Lung (tissue), 12 donors: ENCODE data around the gene LRRC57. TPM values are rescaled to one million over a fixed set of nuclear protein-coding genes. Genes with fewer than 3 reads are reported as not detected.
A peak's percentile ranks its signal among the peaks of the same experiment; 100 is the strongest.

Experiments
- ATAC-seq: fragments of 200-7000 bp; cut with Tn5 transposase; one replicate; pipeline ENCODE4 v1.9.1; 2020; ENCODE audit warnings: moderate number of reproducible peaks; ENCODE audit not compliant: insufficient read depth, low FRiP score
- DNase-seq, 3 donors: peaks; one replicate each; pipeline ENCODE4 v3.0.0-alpha.2; 2013 to 2017
- H3K27ac ChIP-seq, 2 donors: one replicate each; pipeline ENCODE4 v1.5.1; 2013; ENCODE audit warnings: mild to moderate bottlenecking in 2 of 2, moderate library complexity in 2 of 2, control low read depth in 1 of 2, inconsistent platforms in 1 of 2, low read depth in 1 of 2, low read length in 1 of 2
- H3K27me3 ChIP-seq, 3 donors: one replicate each; pipeline ENCODE4 v1.5.1; 2013; ENCODE audit warnings: low read length in 2 of 3; ENCODE audit not compliant: control insufficient read depth in 3 of 3, insufficient read depth in 3 of 3
- H3K36me3 ChIP-seq, 4 donors: one replicate each; pipeline ENCODE4 v1.5.1; 2013; ENCODE audit warnings: low read length in 4 of 4, mild to moderate bottlenecking in 1 of 4, moderate library complexity in 1 of 4; ENCODE audit not compliant: control insufficient read depth in 4 of 4, insufficient read depth in 4 of 4
- H3K4me1 ChIP-seq, 5 donors: one replicate each; pipeline ENCODE4 v1.5.1; 2013; ENCODE audit warnings: low read length in 5 of 5, mild to moderate bottlenecking in 2 of 5, moderate library complexity in 1 of 5; ENCODE audit not compliant: control insufficient read depth in 5 of 5, insufficient read depth in 5 of 5
- H3K4me3 ChIP-seq: one replicate; pipeline ENCODE4 v1.5.1; 2013; ENCODE audit warnings: mild to moderate bottlenecking, control low read depth, moderate library complexity
- H3K9ac ChIP-seq, 2 donors: one replicate each; pipeline ENCODE4 v1.5.1; 2013; ENCODE audit warnings: low read length in 2 of 2, control low read depth in 1 of 2; ENCODE audit not compliant: insufficient read depth in 1 of 2
- H3K9me3 ChIP-seq, 4 donors: one replicate each; pipeline ENCODE4 v1.5.1; 2013; ENCODE audit warnings: low read length in 3 of 4, mild to moderate bottlenecking in 1 of 4, moderate library complexity in 1 of 4; ENCODE audit not compliant: control insufficient read depth in 4 of 4, insufficient read depth in 3 of 4
- CTCF ChIP-seq: IDR thresholded peaks from 2 replicates; pipeline ENCODE4 v1.5.1; 2012; ENCODE audit warnings: mild to moderate bottlenecking; ENCODE audit errors: control extremely low read depth, extremely low read depth
- WGBS, 2 donors: extraction: QIAGEN DNeasy Blood & Tissue Kit; methylation state at CpG; one replicate each; pipeline ENCODE4 v1.1.7; 2013; 5-methylcytosine and 5-hydroxymethylcytosine counted together
- polyA plus RNA-seq, 2 donors: library from polyadenylated mRNA; stranded (reverse); fragments of 200-250 nt; gene quantifications; one replicate each; pipeline ENCODE4 v1.2.1, GENCODE V29; 2013
- total RNA-seq, 2 donors: library from RNA; depleted of rRNA in 1 of 2; stranded (reverse); fragments of >200 nt in 1 of 2; gene quantifications; one replicate each; pipeline ENCODE4 v1.2.1, GENCODE V29; 2014 to 2021
- donor health status: control.
- donor health status: control.
- donor health status: Bipolar disorder and iron deficiency.
- donor health status: healthy.
- donor health status: DM: yes; HTN: yes; CAD: no.

The LRRC57 gene
- total and polyA plus RNA-seq, 4 donors, result 6.9 to 31.9 (median 19.1) TPM

DNA sequence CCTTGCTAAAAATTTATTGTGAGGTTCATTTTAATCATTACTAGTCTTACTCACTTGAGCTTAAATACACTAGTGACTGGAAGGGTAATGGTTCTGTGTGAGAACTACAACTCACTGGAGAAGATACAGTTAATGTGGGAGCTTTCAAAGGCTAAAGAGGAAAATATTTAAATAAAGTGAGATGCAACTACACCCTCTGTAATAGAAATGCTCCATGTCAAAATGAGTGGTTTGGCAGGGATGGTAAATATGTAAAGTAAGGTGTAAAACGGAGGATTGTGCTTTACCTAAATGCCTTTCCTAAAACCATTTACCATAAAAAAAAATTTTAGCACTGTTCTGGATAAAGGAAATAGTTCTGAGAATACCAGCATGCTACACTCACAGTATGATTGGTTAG, 15.3 kb downstream of the LRRC57 start:
- H3K9ac ChIP-seq, result no peak overlapping the region
- H3K27me3 ChIP-seq, result no peaks in the 10 kb centered on the region
- H3K4me3 ChIP-seq, result no peak overlapping the region
- H3K4me1 ChIP-seq, result no peaks in the 10 kb centered on the region
- no peak for TF ChIP-seq CTCF
- no peak for DNase-seq
- H3K9me3 ChIP-seq, result no peaks in the 10 kb centered on the region
- ATAC-seq, result no peak
- H3K27ac ChIP-seq, result no peak overlapping the region
- 92 to 100% methylated on average over 1 of the region's 1 CpG for WGBS, 2 donors
- peaks cover 12 to 42% (median 20%) of the 10 kb centered on the region in 4 donors for H3K36me3 ChIP-seq

DNA sequence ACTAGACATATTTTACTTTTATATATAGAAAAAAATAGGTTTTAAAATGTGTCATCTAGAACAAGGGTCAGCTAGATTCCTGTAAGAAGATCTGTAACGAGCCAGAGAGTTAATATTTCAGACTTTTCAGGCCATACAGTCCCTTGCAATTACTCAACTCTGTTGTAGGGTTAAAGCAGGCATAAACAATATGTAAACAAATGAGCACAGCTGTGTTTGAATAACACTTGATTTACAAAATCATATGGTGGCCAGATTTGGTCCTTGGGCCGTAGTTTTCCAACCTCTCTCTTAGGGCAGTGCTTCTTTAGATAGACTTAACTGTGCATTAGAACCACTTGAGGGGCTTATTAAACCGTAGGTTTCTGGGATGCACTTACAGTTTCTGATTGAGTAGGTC, 19.6 kb downstream of the LRRC57 start:
- H3K4me3 ChIP-seq, result no peak overlapping the region
- ATAC-seq (no peak), DNase-seq (peak in 1 of 3 donors; percentile 1)
- peaks cover 17 to 37% (median 22%) of the 10 kb centered on the region in 4 donors for H3K36me3 ChIP-seq
- WGBS, 2 donors, result 88 to 90% methylated on average over 3 of the region's 3 CpGs
- H3K4me1 ChIP-seq, result no peaks in the 10 kb centered on the region
- no peak overlapping the region for H3K27ac ChIP-seq
- H3K9me3 ChIP-seq, result no peaks in the 10 kb centered on the region
- no peak for TF ChIP-seq CTCF
- H3K27me3 ChIP-seq, result no peaks in the 10 kb centered on the region
- no peak overlapping the region for H3K9ac ChIP-seq

DNA sequence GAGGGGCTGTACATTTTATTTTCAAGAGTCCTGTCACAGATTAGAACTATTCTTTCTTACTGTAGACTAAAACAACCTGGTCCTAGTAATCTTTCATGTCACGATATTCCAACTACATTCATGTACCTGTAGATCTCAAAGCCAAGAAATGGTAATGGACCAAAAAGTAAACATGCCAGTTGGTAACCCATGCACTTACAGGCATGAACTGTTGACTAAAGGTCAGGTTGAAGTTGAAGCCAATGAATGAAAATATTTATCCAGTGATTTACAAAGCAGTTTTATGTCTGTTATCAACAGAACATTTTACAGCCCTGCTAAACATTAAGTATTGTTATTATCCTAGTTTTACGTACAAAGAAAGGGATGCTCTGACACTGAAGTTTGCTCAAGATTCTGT, 25.3 kb downstream of the LRRC57 start:
- Histone ChIP-seq H3K4me3 (no peak overlapping the region), H3K9ac (no peak overlapping the region), H3K9me3 (no peaks in the 10 kb centered on the region), H3K4me1 (no peaks in the 10 kb centered on the region), H3K27ac (no peak overlapping the region), H3K27me3 (no peaks in the 10 kb centered on the region), H3K36me3 (peaks cover 5 to 16% (median 9%) of the 10 kb centered on the region in 4 donors)
- no peak for DNase-seq
- WGBS, 2 donors, result 93 to 99% methylated on average over 2 of the region's 2 CpGs
- no peak for TF ChIP-seq CTCF
- ATAC-seq, result no peak

- Histone ChIP-seq H3K36me3 (peaks cover 3 to 12% (median 6%) of the 10 kb centered on the region in 4 donors), H3K27me3 (no peaks in the 10 kb centered on the region), H3K9ac (peak overlapping the region in 1 of 2 donors; percentile 6), H3K4me1 (peaks cover 0 to 16% (median 4%) of the 10 kb centered on the region in 5 donors), H3K9me3 (no peaks in the 10 kb centered on the region), H3K4me3 (no peak overlapping the region), H3K27ac (peak overlapping the region; percentile 21 to 27)
- peak in 1 of 3 donors; percentile 4 for DNase-seq
- ATAC-seq, result peak; percentile 52
- 5 to 21% methylated on average over 4 of the region's 4 CpGs for WGBS, 2 donors
- TF ChIP-seq CTCF, result no peak
These were observed 37.6 kb downstream of the LRRC57 start for GRCh38 chr15:42511007-42511391.
